Neuronal stem cell (in vitro differentiated cells): ENCODE data around the gene GABRR2.

Source experiments
- DNase-seq: peaks from one replicate; pipeline ENCODE4 v3.0.0-alpha.2; 2013; ENCODE audit warnings: low spot score
- H2AFZ ChIP-seq: one replicate; pipeline ENCODE4 v1.6.1; 2013; ENCODE audit warnings: mild to moderate bottlenecking, low read length, inconsistent platforms
- H2AK5ac ChIP-seq: 2 replicates; pipeline ENCODE4 v1.6.1; 2013; ENCODE audit warnings: low read depth, mild to moderate bottlenecking, inconsistent platforms, low read length, moderate library complexity, mixed read lengths
- H2BK120ac ChIP-seq: 2 replicates; pipeline ENCODE4 v1.6.1; 2013; ENCODE audit warnings: low read depth, mild to moderate bottlenecking, inconsistent platforms, low read length, moderate library complexity, mixed read lengths
- H2BK12ac ChIP-seq: one replicate; pipeline ENCODE4 v1.6.1; 2013; ENCODE audit warnings: low read length, inconsistent platforms
- H2BK15ac ChIP-seq: 2 replicates; pipeline ENCODE4 v1.6.1; 2013; ENCODE audit warnings: mild to moderate bottlenecking, low read length, inconsistent platforms, mixed read lengths
- H2BK5ac ChIP-seq: one replicate; pipeline ENCODE4 v1.6.1; 2013; ENCODE audit warnings: inconsistent platforms, mild to moderate bottlenecking, low read length, moderate library complexity
- H3K14ac ChIP-seq: one replicate; pipeline ENCODE4 v1.6.1; 2013; ENCODE audit warnings: low read length, inconsistent platforms
- H3K18ac ChIP-seq: 2 replicates; pipeline ENCODE4 v1.6.1; 2013; ENCODE audit warnings: low read length, inconsistent platforms
- H3K23ac ChIP-seq: 2 replicates; pipeline ENCODE4 v1.6.1; 2013; ENCODE audit warnings: low read depth, mild to moderate bottlenecking, mixed read lengths, low read length, inconsistent platforms; ENCODE audit not compliant: poor library complexity
- H3K27ac ChIP-seq: replicated peaks from 3 replicates; pipeline ENCODE4 v1.5.1; 2013; ENCODE audit warnings: low read length, inconsistent platforms
- H3K27me3 ChIP-seq, 3 experiments: 2 replicates each; pipeline ENCODE4 v1.6.1; 2013; ENCODE audit warnings: low read length in 3 of 3, mild to moderate bottlenecking in 2 of 3, inconsistent platforms in 1 of 3, low read depth in 1 of 3, mixed read lengths in 1 of 3, moderate library complexity in 1 of 3; ENCODE audit not compliant: control insufficient read depth in 3 of 3, insufficient read depth in 3 of 3
- H3K36me3 ChIP-seq, 2 donors: replicated peaks in 1 of 2; 2 replicates each; pipeline ENCODE4 v1.6.1; 2013; ENCODE audit warnings: low read length in 2 of 2; ENCODE audit not compliant: control insufficient read depth in 2 of 2, insufficient read depth in 2 of 2
- H3K4ac ChIP-seq: 2 replicates; pipeline ENCODE4 v1.6.1; 2013; ENCODE audit warnings: inconsistent platforms, mild to moderate bottlenecking, low read length, moderate library complexity
- H3K4me1 ChIP-seq, 2 donors: 1 replicate in 1 of 2; 2 replicates in 1 of 2; pipeline ENCODE4 v1.6.1; 2013; ENCODE audit warnings: low read length in 2 of 2, low read depth in 1 of 2; ENCODE audit not compliant: control insufficient read depth in 2 of 2, insufficient read depth in 1 of 2
- H3K4me2 ChIP-seq: one replicate; pipeline ENCODE4 v1.6.1; 2013; ENCODE audit warnings: mild to moderate bottlenecking, low read length, inconsistent platforms; ENCODE audit not compliant: insufficient read depth, poor library complexity, severe bottlenecking
- H3K4me3 ChIP-seq, 2 donors: 2 replicates each; pipeline ENCODE4 v1.5.1; 2013; ENCODE audit warnings: low read length in 2 of 2, mild to moderate bottlenecking in 2 of 2, inconsistent platforms in 1 of 2, moderate library complexity in 1 of 2
- H3K79me1 ChIP-seq: one replicate; pipeline ENCODE4 v1.6.1; 2013; ENCODE audit warnings: low read depth, mild to moderate bottlenecking, inconsistent platforms, low read length, moderate library complexity
- H3K9ac ChIP-seq: one replicate; pipeline ENCODE4 v1.6.1; 2013; ENCODE audit warnings: mild to moderate bottlenecking, low read depth, low read length, inconsistent platforms; ENCODE audit not compliant: poor library complexity
- H3K9me3 ChIP-seq, 2 donors: replicated peaks in 1 of 2; 2 replicates each; pipeline versions ENCODE3 to v1.6.1; 2013; ENCODE audit warnings: low read length in 2 of 2, mild to moderate bottlenecking in 2 of 2, inconsistent platforms in 1 of 2, low read depth in 1 of 2, mixed read lengths in 1 of 2, moderate library complexity in 1 of 2; ENCODE audit not compliant: control insufficient read depth in 2 of 2, insufficient read depth in 1 of 2
- H4K8ac ChIP-seq: one replicate; pipeline ENCODE4 v1.6.1; 2013; ENCODE audit warnings: low read depth, mild to moderate bottlenecking, inconsistent platforms, low read length, moderate library complexity
- H4K91ac ChIP-seq: one replicate; pipeline ENCODE4 v1.6.1; 2013; ENCODE audit warnings: low read length, low read depth, mild to moderate bottlenecking, inconsistent platforms; ENCODE audit not compliant: poor library complexity
- WGBS, 2 donors: extraction: QIAGEN DNeasy Blood & Tissue Kit; methylation state at CpG; one replicate each; pipeline ENCODE4 v1.1.7; 2013; ENCODE audit warnings: missing lambda C conversion rate in 2 of 2, mixed read lengths in 1 of 2; ENCODE audit not compliant: insufficient read length in 2 of 2, insufficient replicate concordance in 1 of 2; ENCODE audit errors: extremely low coverage in 2 of 2; 5-methylcytosine and 5-hydroxymethylcytosine counted together

The GABRR2 gene

DNA sequence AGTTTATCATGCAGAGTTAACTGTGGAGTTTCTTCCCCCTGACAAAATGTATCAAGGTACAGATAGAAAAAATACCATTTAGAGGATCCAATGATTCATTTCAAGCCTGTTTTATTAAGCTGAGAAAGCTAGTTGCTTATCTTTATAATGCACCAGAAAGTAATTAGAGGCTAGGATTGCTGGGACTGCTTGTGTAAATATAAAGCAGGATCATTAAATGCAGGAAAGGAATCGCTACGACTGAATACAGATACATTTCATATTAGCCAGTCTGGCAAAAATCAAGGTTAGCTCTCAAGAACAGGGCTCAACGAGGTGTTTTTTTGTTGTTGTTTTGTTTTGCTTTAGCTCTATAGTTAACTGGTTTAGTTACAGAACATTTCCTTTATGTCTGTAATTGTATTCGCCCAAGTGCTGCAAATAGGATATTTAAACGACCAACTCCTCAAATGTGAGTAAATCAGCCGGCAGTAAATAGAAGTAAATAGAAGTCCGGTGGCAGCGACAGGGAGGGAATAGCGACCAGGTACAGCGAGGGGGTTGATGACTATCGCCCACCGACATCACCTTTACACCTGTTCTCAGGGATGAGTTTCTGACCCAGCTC is 36.7 kb upstream of the GABRR2 start:
- H3K27ac ChIP-seq, result no peak overlapping the region

GRCh38 chr6:89350281-89350966 is 35.3 kb upstream of the GABRR2 start:
- Histone ChIP-seq H3K4ac (no peak overlapping the region), H3K79me1 (no peaks in the 10 kb centered on the region), H3K18ac (no peak overlapping the region), H3K9me3 (no peaks in the 10 kb centered on the region), H3K23ac (no peak overlapping the region), H3K4me1 (peaks cover 8 to 11% of the 10 kb centered on the region in 2 donors), H4K8ac (no peak overlapping the region), H3K14ac (no peak overlapping the region), H2BK15ac (no peak overlapping the region), H3K4me3 (no peak overlapping the region), H2BK5ac (no peak overlapping the region), H2AFZ (no peak overlapping the region), H3K36me3 (peaks cover 0 to 3% of the 10 kb centered on the region in 2 donors), H3K27ac (no peak overlapping the region), H3K4me2 (no peak overlapping the region), H2BK120ac (no peak overlapping the region), H2BK12ac (no peak overlapping the region), H3K9ac (no peak overlapping the region), H2AK5ac (no peak overlapping the region), H3K27me3 (no peaks in the 10 kb centered on the region), H4K91ac (no peak overlapping the region)
- DNase-seq, result no peak
- no CpG with 5 or more reads among the region's 4 CpGs for WGBS, 2 donors

More for the DNA sequence above, 36.7 kb upstream of the GABRR2 start:
- H2BK5ac ChIP-seq, result peak overlapping the region; percentile 96
- no peaks in the 10 kb centered on the region for H3K27me3 ChIP-seq
- H2BK12ac ChIP-seq, result no peak overlapping the region
- H3K18ac ChIP-seq, result peak overlapping the region; percentile 98
- WGBS, 2 donors, result no CpG with 5 or more reads among the region's 12 CpGs
- peaks cover 6 to 11% of the 10 kb centered on the region in 2 donors for H3K4me1 ChIP-seq
- H4K91ac ChIP-seq, result no peak overlapping the region
- no peak overlapping the region for H2BK120ac ChIP-seq
- H3K36me3 ChIP-seq, result peaks cover 0 to 3% of the 10 kb centered on the region in 2 donors
- H3K4me3 ChIP-seq, result peak overlapping the region; percentile 87 to 88
- peak overlapping the region; percentile 84 for H3K4me2 ChIP-seq
- no peak overlapping the region for H4K8ac ChIP-seq
- no peak for DNase-seq
- peak overlapping the region; percentile 97 for H2AFZ ChIP-seq
- no peak overlapping the region for H3K4ac ChIP-seq
- peak overlapping the region; percentile 92 for H3K23ac ChIP-seq
- H3K79me1 ChIP-seq, result no peaks in the 10 kb centered on the region
- H3K14ac ChIP-seq, result peak overlapping the region; percentile 97
- peak overlapping the region; percentile 94 for H3K9ac ChIP-seq
- H2BK15ac ChIP-seq, result peak overlapping the region; percentile 97
- H3K9me3 ChIP-seq, result no peaks in the 10 kb centered on the region
- H2AK5ac ChIP-seq, result no peak overlapping the region

DNA sequence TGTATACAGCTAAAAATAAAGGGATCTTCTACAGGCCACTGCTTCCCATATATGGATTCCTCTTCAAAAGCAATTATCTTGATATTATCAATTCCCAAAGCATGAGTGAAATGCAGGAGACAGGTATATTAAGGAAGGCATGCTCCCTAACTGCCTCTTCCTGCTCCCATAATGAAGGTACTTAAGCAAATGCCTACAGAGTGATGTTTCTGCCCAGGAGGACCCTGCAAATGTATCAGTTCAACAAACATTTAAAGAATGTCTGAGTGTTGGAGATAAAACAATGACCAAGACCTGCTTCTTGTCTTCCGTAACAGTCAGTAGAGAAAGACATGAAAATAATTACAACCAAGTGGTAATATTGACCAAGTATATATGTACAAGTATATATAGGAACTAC is 33.3 kb upstream of the GABRR2 start:
- H2BK15ac ChIP-seq, result no peak overlapping the region
- H3K27me3 ChIP-seq, result no peaks in the 10 kb centered on the region
- H2AK5ac ChIP-seq, result no peak overlapping the region
- no peak overlapping the region for H2BK12ac ChIP-seq
- H3K14ac ChIP-seq, result no peak overlapping the region
- H3K18ac ChIP-seq, result no peak overlapping the region
- H3K4me1 ChIP-seq, result peaks cover 4 to 11% of the 10 kb centered on the region in 2 donors
- no peak overlapping the region for H2BK5ac ChIP-seq
- no CpG with 5 or more reads among the region's 1 CpG for WGBS, 2 donors
- no peak overlapping the region for H4K8ac ChIP-seq
- no peak overlapping the region for H3K9ac ChIP-seq
- no peak overlapping the region for H2BK120ac ChIP-seq
- no peak overlapping the region for H3K4me3 ChIP-seq
- H3K4me2 ChIP-seq, result no peak overlapping the region
- H4K91ac ChIP-seq, result no peak overlapping the region
- H3K9me3 ChIP-seq, result no peaks in the 10 kb centered on the region
- peaks cover 0 to 3% of the 10 kb centered on the region in 2 donors for H3K36me3 ChIP-seq
- H3K79me1 ChIP-seq, result no peaks in the 10 kb centered on the region
- no peak overlapping the region for H3K4ac ChIP-seq
- DNase-seq, result no peak
- no peak overlapping the region for H3K23ac ChIP-seq
- no peak overlapping the region for H3K27ac ChIP-seq
- H2AFZ ChIP-seq, result no peak overlapping the region

GRCh38 chr6:89347825-89348224 is 32.7 kb upstream of the GABRR2 start:
- Histone ChIP-seq H3K9ac (no peak overlapping the region), H3K4me2 (no peak overlapping the region), H2BK15ac (no peak overlapping the region), H4K91ac (no peak overlapping the region), H4K8ac (no peak overlapping the region), H3K79me1 (no peaks in the 10 kb centered on the region), H3K27ac (no peak overlapping the region), H3K27me3 (no peaks in the 10 kb centered on the region), H2AK5ac (no peak overlapping the region), H2BK12ac (no peak overlapping the region), H3K36me3 (peaks cover 0 to 5% of the 10 kb centered on the region in 2 donors), H2AFZ (no peak overlapping the region), H2BK5ac (no peak overlapping the region), H3K9me3 (no peaks in the 10 kb centered on the region), H3K4me1 (peaks cover 2 to 11% of the 10 kb centered on the region in 2 donors), H2BK120ac (no peak overlapping the region), H3K4me3 (no peak overlapping the region), H3K23ac (no peak overlapping the region), H3K4ac (no peak overlapping the region), H3K14ac (no peak overlapping the region), H3K18ac (no peak overlapping the region)
- no peak for DNase-seq
- WGBS, 2 donors, result no CpG with 5 or more reads among the region's 2 CpGs
